ENCODE data around the gene CBX4.

Gene CBX4

GRCh38 chr17:79803997-79804855 lies 35.0 kb downstream of the CBX4 start (continued):
- TF ChIP-seq SP3 (tag by site-specific recombination; IDR thresholded peaks at IDR 0.05) (peak; percentile 41; the same call in 1 of the 2 replicates), YY2 (tag by site-specific recombination; IDR thresholded peaks at IDR 0.05) (no peak), ZNF146 (tag by site-specific recombination; IDR thresholded peaks at IDR 0.05) (no peak), ZNF777 (tag by site-specific recombination; IDR thresholded peaks at IDR 0.05; ENCODE audit: borderline replicate concordance) (peak; percentile 78; the same call in 1 of the 2 replicates), ZFP37 (tag by site-specific recombination; IDR thresholded peaks at IDR 0.05) (0 out of 2 replicates have a peak, but pooled peaks have one; percentile 66), ZFHX2 (tag by site-specific recombination; conservative IDR thresholded peaks at IDR 0.05) (peak; percentile 44), ZNF416 (tag by site-specific recombination; IDR thresholded peaks at IDR 0.05) (no peak), PATZ1 (tag by site-specific recombination; IDR thresholded peaks at IDR 0.05) (no peak), ZNF585B (tag by site-specific recombination; IDR thresholded peaks at IDR 0.05) (no peak), ZNF26 (tag by site-specific recombination; IDR thresholded peaks at IDR 0.05) (no peak), ZNF19 (tag by site-specific recombination; IDR thresholded peaks at IDR 0.05; ENCODE audit: low read depth) (no peak), ZNF518A (tag by site-specific recombination; conservative IDR thresholded peaks at IDR 0.05; ENCODE audit: low read depth) (no peak), ZNF776 (tag by site-specific recombination; IDR thresholded peaks at IDR 0.05; ENCODE audit: borderline replicate concordance) (no peak), ZNF311 (tag by site-specific recombination; IDR thresholded peaks at IDR 0.05; ENCODE audit: borderline replicate concordance) (no peak), ZNF362 (tag by site-specific recombination; IDR thresholded peaks at IDR 0.05) (no peak), ZNF670 (tag by site-specific recombination; IDR thresholded peaks at IDR 0.05; ENCODE audit: low read depth) (no peak), HOXC10 (CRISPR knock-in tag; IDR thresholded peaks at IDR 0.05) (no peak), ZNF791 (tag by site-specific recombination; IDR thresholded peaks at IDR 0.05) (no peak), INSM2 (tag by site-specific recombination; IDR thresholded peaks at IDR 0.05) (no peak), KLF9 (tag by site-specific recombination; IDR thresholded peaks at IDR 0.05; ENCODE audit: low read depth) (peak; percentile 26; the same call in 1 of the 2 replicates), ZNF202 (tag by site-specific recombination; IDR thresholded peaks at IDR 0.05; ENCODE audit: borderline replicate concordance) (no peak), ZNF768 (tag by site-specific recombination; IDR thresholded peaks at IDR 0.05) (no peak), ZNF658 (tag by site-specific recombination; IDR thresholded peaks at IDR 0.05) (no peak), ZBTB8A (tag by site-specific recombination; IDR thresholded peaks at IDR 0.05) (0 out of 2 replicates have a peak, but pooled peaks have one; percentile 30), ZNF639 (tag by site-specific recombination; IDR thresholded peaks at IDR 0.05) (no peak), GFI1B (tag by site-specific recombination; IDR thresholded peaks at IDR 0.05) (no peak)
